Psoas muscle (tissue), 8 donors: Measurements from ENCODE around the gene PDLIM7. TPM values are rescaled to one million over a fixed set of nuclear protein-coding genes. Genes with fewer than 3 reads are reported as not detected.

Experiments used
- ATAC-seq, 4 donors: fragments of 200-7000 bp; cut with Tn5 transposase; one replicate each; pipeline ENCODE4 v1.9.1; 2020; ENCODE audit warnings: moderate library complexity in 3 of 4, mild to moderate bottlenecking in 2 of 4
- DNase-seq, 2 donors: peaks; one replicate each; pipeline ENCODE4 v3.0.0-alpha.2; 2020
- H3K27ac ChIP-seq: fragments of 200-600 bp; one replicate; pipeline ENCODE4 v1.8.0; 2022
- H3K27me3 ChIP-seq, 3 donors: fragments of 200-600 bp in 1 of 3; one replicate each; pipeline versions ENCODE4 v1.6.1 to v1.8.0; 2013 to 2022; ENCODE audit warnings: low read length in 2 of 3, mild to moderate bottlenecking in 2 of 3, moderate library complexity in 1 of 3; ENCODE audit not compliant: insufficient read depth in 3 of 3
- H3K36me3 ChIP-seq, 2 donors: fragments of 200-600 bp in 1 of 2; one replicate each; pipeline versions ENCODE4 v1.6.1 to v1.8.0; 2013 to 2022; ENCODE audit warnings: low read depth in 1 of 2, mild to moderate bottlenecking in 1 of 2, moderate library complexity in 1 of 2; ENCODE audit not compliant: insufficient read depth in 1 of 2
- H3K4me1 ChIP-seq: fragments of 200-600 bp; one replicate; pipeline ENCODE4 v1.8.0; 2022
- H3K4me3 ChIP-seq: fragments of 200-600 bp; one replicate; pipeline ENCODE4 v1.8.0; 2022; ENCODE audit warnings: mild to moderate bottlenecking
- H3K9me3 ChIP-seq: fragments of 200-600 bp; one replicate; pipeline ENCODE4 v1.8.0; 2022
- CTCF ChIP-seq: fragments of 200-600 bp; IDR thresholded peaks from one replicate; pipeline ENCODE4 v1.8.0; 2022; ENCODE audit warnings: antibody characterized with exemption
- WGBS, 3 donors: extraction: QIAGEN DNeasy Blood & Tissue Kit; methylation state at CpG; one replicate each; pipeline versions ENCODE4 v1.1.6 to v1.1.7; 2013; 5-methylcytosine and 5-hydroxymethylcytosine counted together
- intact Hi-C, 2 donors: fragments of 100-400 bp; cut with DNase I; formaldehyde crosslinking; loops; one replicate each; pipeline versions ENCODE4 v1.11.0 to v1.14.2; 2022
- polyA plus RNA-seq, 3 donors: library from polyadenylated mRNA; stranded (reverse); fragments of 200-250 nt; gene quantifications; one replicate each; pipeline ENCODE4 v1.2.3, GENCODE V29; 2013
- total RNA-seq, 4 donors: library from RNA; stranded (reverse); fragmentation: NEBNext Ultra II Directional in 2 of 4; extraction: Animal tissue kit (Norgen Biotek cat#: 25700) in 2 of 4; gene quantifications; one replicate each; pipeline versions ENCODE4 v1.2.1 to v1.2.4, GENCODE V29; 2021 to 2023
- donor health status: healthy with polysubstance abuse.
- donor health status: DM: no; HTN: no; CAD: no; lungs with moderate emphysema.
- donor health status: Bipolar disorder and iron deficiency.
- donor health status: healthy.
- donor health status: DM: yes; HTN: yes; CAD: no.
- donor health status: DM: no; HTN: no; CAD: no.
- donor health status: DM: no; HTN: no; CAD: no.
- donor health status: DM: yes; HTN: yes; CAD: no.

PDLIM7 gene
- total and polyA plus RNA-seq, 7 donors: 134 to 254 (median 174) TPM

GRCh38 chr5:177499842-177500241 lies 2.4 kb upstream of the PDLIM7 start:
- WGBS, 3 donors: 57 to 70% (median 67%) methylated on average over 6 of the region's 6 CpGs
- no peak for TF ChIP-seq CTCF
- no peak for ATAC-seq
- Histone ChIP-seq H3K9me3 (no peaks in the 10 kb centered on the region), H3K4me1 (peaks cover 9% of the 10 kb centered on the region), H3K27ac (no peak overlapping the region), H3K4me3 (no peak overlapping the region), H3K36me3 (peaks cover 0 to 12% of the 10 kb centered on the region in 2 donors), H3K27me3 (no peaks in the 10 kb centered on the region)
- intact Hi-C loops: loop anchor here (2.0 to 5.0 kb wide), 4 partner anchors 45 to 109 kb away; partner anchors contain the start of gene F12 (in 1 of the 2)
- no peak for DNase-seq

GRCh38 chr5:177498013-177498787 lies 796 bp upstream of the PDLIM7 start:
- peak overlapping the region; percentile 94 for H3K27ac ChIP-seq
- 16 to 24% (median 17%) methylated on average over 41 to 48 of the region's 48 CpGs for WGBS, 3 donors
- H3K27me3 ChIP-seq: no peaks in the 10 kb centered on the region
- H3K9me3 ChIP-seq: no peaks in the 10 kb centered on the region
- peak overlapping the region; percentile 85 for H3K4me3 ChIP-seq
- ATAC-seq (peak in 1 of 4 donors; percentile 4), DNase-seq (peak; percentile 62 to 81)
- H3K36me3 ChIP-seq: peaks cover 0 to 14% of the 10 kb centered on the region in 2 donors
- H3K4me1 ChIP-seq: peaks cover 26% of the 10 kb centered on the region
- intact Hi-C loops: no loop called here
- TF ChIP-seq CTCF: no peak

- H3K4me1 ChIP-seq: peaks cover 39% of the 10 kb centered on the region
- peak; percentile 69 to 77 (median 74) for ATAC-seq
These were observed 595 bp downstream of the PDLIM7 start for GRCh38 chr5:177496727-177497291.

GRCh38 chr5:177496070-177496726 lies 1.2 kb downstream of the PDLIM7 start:
- 18 to 28% (median 26%) methylated on average over 12 of the region's 12 CpGs for WGBS, 3 donors
- H3K4me1 ChIP-seq: peaks cover 39% of the 10 kb centered on the region
- TF ChIP-seq CTCF: peak; percentile 30
- peaks cover 0 to 34% of the 10 kb centered on the region in 2 donors for H3K36me3 ChIP-seq
- peak overlapping the region; percentile 94 for H3K27ac ChIP-seq
- ATAC-seq (peak in 1 of 4 donors; percentile 1), DNase-seq (no peak)
- H3K4me3 ChIP-seq: peak overlapping the region; percentile 85
- H3K9me3 ChIP-seq: no peaks in the 10 kb centered on the region
- no peaks in the 10 kb centered on the region for H3K27me3 ChIP-seq
- intact Hi-C loops: no loop called here

More at GRCh38 chr5:177496727-177497291, 595 bp downstream of the PDLIM7 start:
- no peaks in the 10 kb centered on the region for H3K27me3 ChIP-seq
- TF ChIP-seq CTCF: no peak
- WGBS, 3 donors: 0 to 3% (median 0%) methylated on average over 16 to 29 of the region's 29 CpGs
- intact Hi-C loops: no loop called here
- peak; percentile 87 to 94 for DNase-seq
- peaks cover 0 to 28% of the 10 kb centered on the region in 2 donors for H3K36me3 ChIP-seq
- no peaks in the 10 kb centered on the region for H3K9me3 ChIP-seq
- peak overlapping the region; percentile 94 for H3K27ac ChIP-seq
- H3K4me3 ChIP-seq: peak overlapping the region; percentile 85
